Natural killer cell treated with Interleukin-12 subunit alpha and Interleukin-12 subunit beta and Interleukin-15 and Interleukin-18, amount 100 ng/mL, for 72 hours (primary cell): ENCODE data around the gene DCTN1. TPM values are rescaled to one million over a fixed set of nuclear protein-coding genes. Genes with fewer than 3 reads are reported as not detected.
A peak's percentile ranks its signal among the peaks of the same experiment; 100 is the strongest.
"Not testable (repeated sequence)": the region's sequence is repeated elsewhere in the genome, so short reads cannot be mapped to it uniquely, and the experiment has no call there.

Source experiments
- ATAC-seq, 2 donors: fragments of 150-1000 bp; cut with Tn5 transposase in 1 of 2; sonication (Bioruptor Pico), chemical (Tn5 transposase) in 1 of 2; 2 replicates each; pipeline ENCODE4 v1.10.0; 2021
- DNase-seq: peaks from one replicate; pipeline ENCODE4 v3.0.0; 2022; ENCODE audit warnings: low spot score
- H3K27ac Mint-ChIP-seq, 2 donors: 1 replicate in 1 of 2; 2 replicates in 1 of 2; pipeline ENCODE4 v1.8.0; 2022; ENCODE audit warnings: mixed read lengths in 2 of 2, mild to moderate bottlenecking in 1 of 2, moderate library complexity in 1 of 2
- H3K27me3 Mint-ChIP-seq, 2 donors: 1 replicate in 1 of 2; 2 replicates in 1 of 2; pipeline ENCODE4 v1.8.0; 2022; ENCODE audit warnings: mixed read lengths in 2 of 2
- H3K36me3 Mint-ChIP-seq: one replicate; pipeline ENCODE4 v1.8.0; 2022; ENCODE audit warnings: mixed read lengths
- H3K4me1 Mint-ChIP-seq, 2 donors: 1 replicate in 1 of 2; 2 replicates in 1 of 2; pipeline ENCODE4 v1.8.0; 2022; ENCODE audit warnings: low read depth in 2 of 2, mixed read lengths in 2 of 2, mild to moderate bottlenecking in 1 of 2
- H3K4me3 Mint-ChIP-seq: one replicate; pipeline ENCODE4 v1.8.0; 2022; ENCODE audit warnings: mixed read lengths
- H3K9me3 Mint-ChIP-seq: 2 replicates; pipeline ENCODE4 v1.8.0; 2022; ENCODE audit warnings: mixed read lengths
- total RNA-seq, 2 donors: library from RNA; stranded (reverse); gene quantifications; one replicate each; pipeline ENCODE4 v1.2.3, GENCODE V29; 2022

Gene DCTN1
- total RNA-seq = 100 to 1,000 TPM in 1 of 2 donors, 10 to 100 TPM in 1; 97.8 to 106 TPM

- Mint-ChIP-seq H3K9me3 (no peaks in the 10 kb centered on the region), H3K27ac (peak within 1 kb of the TSS; percentile 13 to 59), H3K4me1 (peaks cover 38 to 42% of the 10 kb centered on the region in 2 donors), H3K27me3 (no peaks in the 10 kb centered on the region), H3K4me3 (peak within 1 kb of the TSS; percentile 30), H3K36me3 (no peaks in the 10 kb centered on the region)
- DNase-seq = no peak
- peak; percentile 74 to 76 for ATAC-seq
Measured at GRCh38 chr2:74379851-74380789, at the start of gene DCTN1. Gene DCTN1 (minus strand): TSS chr2:74380311. CDS start chr2:74380037, 274 bp downstream.

GRCh38 chr2:74428675-74429074 lies 48.6 kb upstream of the DCTN1 start:
- no peak for ATAC-seq
- H3K36me3 Mint-ChIP-seq = no peaks in the 10 kb centered on the region
- no peaks in the 10 kb centered on the region for H3K9me3 Mint-ChIP-seq
- no peak overlapping the region for H3K4me3 Mint-ChIP-seq
- H3K27me3 Mint-ChIP-seq = no peaks in the 10 kb centered on the region
- H3K27ac Mint-ChIP-seq = no peak overlapping the region
- no peak for DNase-seq
- no peaks in the 10 kb centered on the region for H3K4me1 Mint-ChIP-seq

GRCh38 chr2:74427551-74427950 lies 47.4 kb upstream of the DCTN1 start:
- DNase-seq (no peak), ATAC-seq (no peak)
- H3K27ac Mint-ChIP-seq = no peak overlapping the region
- no peak overlapping the region for H3K4me3 Mint-ChIP-seq
- H3K9me3 Mint-ChIP-seq = no peaks in the 10 kb centered on the region
- peaks cover 5 to 6% of the 10 kb centered on the region in 2 donors for H3K4me1 Mint-ChIP-seq
- no peaks in the 10 kb centered on the region for H3K27me3 Mint-ChIP-seq
- H3K36me3 Mint-ChIP-seq = no peaks in the 10 kb centered on the region

- Mint-ChIP-seq H3K36me3 (no peaks in the 10 kb centered on the region), H3K27me3 (no peaks in the 10 kb centered on the region), H3K9me3 (no peaks in the 10 kb centered on the region), H3K4me1 (peaks cover 13% of the 10 kb centered on the region in 2 donors), H3K27ac (no peak overlapping the region), H3K4me3 (no peak overlapping the region)
- DNase-seq = no peak
- no peak for ATAC-seq
Measured at GRCh38 chr2:74426181-74426758, 46.2 kb upstream of the DCTN1 start.

- no peak for ATAC-seq
Measured at GRCh38 chr2:74425523-74425922, 45.4 kb upstream of the DCTN1 start.

GRCh38 chr2:74424995-74425406 lies 44.9 kb upstream of the DCTN1 start:
- H3K4me1 Mint-ChIP-seq = peaks cover 21 to 24% of the 10 kb centered on the region in 2 donors
- H3K4me3 Mint-ChIP-seq = no peak overlapping the region
- no peaks in the 10 kb centered on the region for H3K27me3 Mint-ChIP-seq
- H3K27ac Mint-ChIP-seq = no peak overlapping the region
- no peaks in the 10 kb centered on the region for H3K36me3 Mint-ChIP-seq
- H3K9me3 Mint-ChIP-seq = no peaks in the 10 kb centered on the region
- DNase-seq = no peak
- ATAC-seq = no peak

More at GRCh38 chr2:74425523-74425922, 45.4 kb upstream of the DCTN1 start:
- no peaks in the 10 kb centered on the region for H3K27me3 Mint-ChIP-seq
- DNase-seq = no peak
- no peak overlapping the region for H3K4me3 Mint-ChIP-seq
- H3K27ac Mint-ChIP-seq = no peak overlapping the region
- no peaks in the 10 kb centered on the region for H3K9me3 Mint-ChIP-seq
- H3K4me1 Mint-ChIP-seq = peaks cover 17 to 19% of the 10 kb centered on the region in 2 donors
- H3K36me3 Mint-ChIP-seq = no peaks in the 10 kb centered on the region

- H3K36me3 Mint-ChIP-seq = no peaks in the 10 kb centered on the region
- peaks cover 21 to 24% of the 10 kb centered on the region in 2 donors for H3K4me1 Mint-ChIP-seq
- H3K27me3 Mint-ChIP-seq = no peaks in the 10 kb centered on the region
- no peak overlapping the region for H3K4me3 Mint-ChIP-seq
- H3K27ac Mint-ChIP-seq = no peak overlapping the region
- DNase-seq (no peak), ATAC-seq (no peak)
- H3K9me3 Mint-ChIP-seq = no peaks in the 10 kb centered on the region
Measured at GRCh38 chr2:74424139-74424992, 44.3 kb upstream of the DCTN1 start.

GRCh38 chr2:74423231-74424095 lies 43.4 kb upstream of the DCTN1 start:
- Mint-ChIP-seq H3K27me3 (no peaks in the 10 kb centered on the region), H3K36me3 (no peaks in the 10 kb centered on the region), H3K4me1 (peaks cover 21 to 24% of the 10 kb centered on the region in 2 donors), H3K27ac (peak overlapping the region; percentile 90 to 96), H3K4me3 (peak overlapping the region; percentile 95), H3K9me3 (no peaks in the 10 kb centered on the region)
- DNase-seq (no peak), ATAC-seq (no peak)

GRCh38 chr2:74421221-74421870 lies 41.2 kb upstream of the DCTN1 start, which contains the start of the genes C2orf81 and WDR54:
Gene C2orf81 (minus strand): TSS chr2:74421619. CDS start chr2:74421560, 59 bp downstream.
Gene WDR54 (plus strand): TSS chr2:74421730. CDS start chr2:74422154, 424 bp downstream.
- Mint-ChIP-seq H3K27me3 (no peaks in the 10 kb centered on the region), H3K4me1 (peaks cover 21 to 29% of the 10 kb centered on the region in 2 donors), H3K9me3 (no peaks in the 10 kb centered on the region), H3K4me3 (peak within 1 kb of the TSS; percentile 95), H3K27ac (peak within 1 kb of the TSS; percentile 90 to 96), H3K36me3 (no peaks in the 10 kb centered on the region)
- peak; percentile 97 for DNase-seq
- ATAC-seq = peak; percentile 97

- Mint-ChIP-seq H3K27ac (peak overlapping the region; percentile 90 to 96), H3K4me3 (peak overlapping the region; percentile 95), H3K4me1 (peaks cover 25 to 34% of the 10 kb centered on the region in 2 donors)
- DNase-seq, ATAC-seq, H3K36me3 Mint-ChIP-seq, H3K9me3 Mint-ChIP-seq, H3K27me3 Mint-ChIP-seq: not testable (repeated sequence)
Measured at GRCh38 chr2:74420443-74421103, 40.5 kb upstream of the DCTN1 start.

GRCh38 chr2:74420006-74420405 lies 39.9 kb upstream of the DCTN1 start:
- H3K27me3 Mint-ChIP-seq = no peaks in the 10 kb centered on the region
- H3K4me3 Mint-ChIP-seq = peak overlapping the region; percentile 35
- peak overlapping the region; percentile 90 to 96 for H3K27ac Mint-ChIP-seq
- DNase-seq (no peak), ATAC-seq (no peak)
- H3K9me3 Mint-ChIP-seq = no peaks in the 10 kb centered on the region
- peaks cover 27 to 34% of the 10 kb centered on the region in 2 donors for H3K4me1 Mint-ChIP-seq
- no peaks in the 10 kb centered on the region for H3K36me3 Mint-ChIP-seq

- Mint-ChIP-seq H3K9me3 (no peaks in the 10 kb centered on the region), H3K27me3 (no peaks in the 10 kb centered on the region), H3K4me1 (peaks cover 30 to 38% of the 10 kb centered on the region in 2 donors), H3K36me3 (no peaks in the 10 kb centered on the region), H3K4me3 (no peak overlapping the region), H3K27ac (no peak overlapping the region)
- ATAC-seq (no peak), DNase-seq (no peak)
Measured at GRCh38 chr2:74419345-74419744, 39.2 kb upstream of the DCTN1 start.
